HCT116 (cell line): ENCODE measurements around the gene ATP1B4.

Experiments used
- ATF3 ChIP-seq: IDR thresholded peaks from 2 replicates; pipeline ENCODE4 v1.6.1; 2012
- CEBPB ChIP-seq: IDR thresholded peaks from 2 replicates; pipeline ENCODE4 v1.6.1; 2012; ENCODE audit warnings: low read depth
- CTCF ChIP-seq, 3 experiments: fragments of 200-600 bp in 1 of 3; sonication (generic) in 1 of 3; IDR thresholded peaks in 2 of 3; conservative IDR thresholded peaks in 1 of 3; 2 replicates each; pipeline ENCODE4 v1.5.1; 2012 to 2017; ENCODE audit warnings: low read depth in 2 of 3, low read length in 2 of 3, antibody characterized with exemption in 1 of 3, borderline replicate concordance in 1 of 3, control low read depth in 1 of 3, mild to moderate bottlenecking in 1 of 3, mixed read lengths in 1 of 3, mixed run types in 1 of 3, moderate library complexity in 1 of 3; ENCODE audit not compliant: insufficient read depth in 1 of 3
- EZH2 ChIP-seq: fragments of 200-600 bp; sonication (generic); IDR thresholded peaks from 2 replicates; pipeline ENCODE4 v1.6.1; 2017; ENCODE audit warnings: antibody characterized with exemption, mixed run types
- EZH2phosphoT487 ChIP-seq: fragments of 200-600 bp; IDR thresholded peaks from 2 replicates; pipeline ENCODE4 v1.6.1; 2018; ENCODE audit warnings: antibody characterized with exemption, borderline replicate concordance
- JUND ChIP-seq: IDR thresholded peaks from 2 replicates; pipeline ENCODE4 v1.6.1; 2012
- POLR2A ChIP-seq: IDR thresholded peaks from 2 replicates; pipeline ENCODE4 v1.7.0; 2011; ENCODE audit warnings: borderline replicate concordance; ENCODE audit not compliant: insufficient read depth, insufficient read length; ENCODE audit errors: extremely low read depth
- POLR2AphosphoS5 ChIP-seq: IDR thresholded peaks from 2 replicates; pipeline ENCODE4 v1.6.1; 2011; ENCODE audit warnings: mild to moderate bottlenecking, low read depth, low read length, moderate library complexity
- RAD21 ChIP-seq: IDR thresholded peaks from 2 replicates; pipeline ENCODE4 v1.6.1; 2012; ENCODE audit warnings: low read depth, mild to moderate bottlenecking
- SRF ChIP-seq: IDR thresholded peaks from 2 replicates; pipeline ENCODE4 v1.6.1; 2012; ENCODE audit warnings: low read depth
- TCF7L2 ChIP-seq: IDR thresholded peaks from 2 replicates; pipeline ENCODE4 v1.7.0; 2011; ENCODE audit warnings: borderline replicate concordance, inconsistent platforms; ENCODE audit not compliant: insufficient read depth, insufficient read length; ENCODE audit errors: extremely low read depth
- ZFX ChIP-seq: fragments of 450-650 bp; IDR thresholded peaks from 2 replicates; pipeline ENCODE4 v1.6.1; 2017
- ZNF274 ChIP-seq: fragments of 200-500 bp; sonication (Bioruptor generic); IDR thresholded peaks from 2 replicates; pipeline ENCODE4 v1.6.1; 2014; ENCODE audit warnings: mild to moderate bottlenecking, low read depth, low read length, inconsistent platforms

- TF ChIP-seq TCF7L2 (no peak), CEBPB (no peak), EZH2phosphoT487 (no peak), ZFX (no peak), SRF (no peak), CTCF (IDR thresholded peaks at IDR 0.05 in 2 of 3, conservative IDR thresholded peaks at IDR 0.05 in 1 of 3; ENCODE audit: borderline replicate concordance in 1 of 3, insufficient read depth in 1 of 3, low read depth in 2 of 3, low read length in 2 of 3) (no peak), POLR2AphosphoS5 (no peak), EZH2 (no peak), RAD21 (no peak), JUND (no peak), POLR2A (no peak), ZNF274 (no peak), ATF3 (no peak)
Observed at GRCh38 chrX:120401301-120401700, 39.4 kb downstream of the ATP1B4 start.
